GM18861 (cell line): ENCODE measurements around the gene GNS.
"Not testable (repeated sequence)": the region's sequence is repeated elsewhere in the genome, so short reads cannot be mapped to it uniquely, and the experiment has no call there.

Experiments used
- ATAC-seq: cut with Tn5 transposase; IDR thresholded peaks from one replicate; pipeline ENCODE4 v1.9.1; 2021; ENCODE audit not compliant: unreplicated experiment

The GNS gene

DNA sequence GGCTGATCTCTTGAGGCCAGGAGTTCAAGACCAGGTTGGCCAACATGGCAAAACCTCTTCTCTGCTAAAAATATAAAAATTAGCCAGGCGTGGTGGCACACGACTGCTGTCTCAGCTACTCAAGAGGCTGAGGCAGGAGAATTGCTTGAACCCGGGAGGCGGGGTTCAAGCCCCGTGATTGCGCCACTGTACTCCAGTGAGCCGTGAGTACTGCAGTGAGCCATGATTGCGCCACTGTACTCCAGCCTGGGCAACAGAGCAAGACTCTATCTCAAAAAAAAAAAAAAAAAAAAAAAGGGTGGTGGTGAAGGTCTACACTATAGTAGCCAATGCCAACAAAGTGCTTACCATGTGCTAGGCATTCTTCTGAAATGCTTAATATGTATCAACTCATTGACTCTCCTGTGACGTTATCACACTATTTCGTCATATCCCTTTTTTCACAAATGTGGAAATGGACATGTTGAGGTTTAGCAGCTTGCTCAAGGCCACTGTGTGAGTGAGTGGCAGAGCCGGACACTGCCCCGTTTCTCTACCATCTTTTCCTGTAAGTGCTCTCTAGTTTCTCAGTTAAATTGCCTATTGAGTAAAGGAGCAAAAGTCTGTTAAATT lies 59.6 kb downstream of the GNS start:
- no peak for ATAC-seq

DNA sequence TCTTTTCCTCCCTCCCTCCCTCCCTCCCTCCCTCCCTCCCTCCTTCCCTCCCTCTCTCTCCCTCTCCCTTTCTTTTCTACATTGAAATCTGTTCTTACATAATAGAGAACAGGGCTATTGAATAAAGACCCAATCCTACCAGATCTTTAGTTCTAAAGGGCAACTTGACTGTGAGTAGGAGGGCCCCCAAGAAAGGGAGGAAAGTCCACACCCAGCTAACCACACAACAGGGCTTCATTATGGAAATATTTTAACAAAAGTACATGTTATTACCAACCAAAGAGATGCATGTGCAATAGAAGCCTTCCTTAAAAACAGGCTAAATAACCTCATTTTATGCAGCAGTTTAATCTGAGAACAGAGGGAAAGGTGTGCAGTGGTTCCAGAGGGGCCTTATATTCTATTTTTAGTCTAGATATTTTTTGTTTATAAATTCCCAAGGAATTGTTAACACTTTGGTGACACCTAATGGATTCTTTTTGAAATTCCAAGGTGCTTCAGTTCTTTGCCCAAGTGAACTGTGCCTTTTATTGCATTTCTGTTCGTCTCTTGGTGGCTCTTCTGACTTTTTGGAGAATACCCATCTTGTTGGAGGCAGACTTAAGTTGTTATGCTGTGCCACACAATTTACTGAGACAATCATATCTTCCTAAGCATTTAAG lies 63.0 kb downstream of the GNS start:
- ATAC-seq: no peak

GRCh38 chr12:64695550-64695949 lies 63.7 kb downstream of the GNS start:
- ATAC-seq: no peak

GRCh38 chr12:64694130-64695040 lies 64.8 kb downstream of the GNS start:
- ATAC-seq: no peak

GRCh38 chr12:64691795-64692583 lies 67.2 kb downstream of the GNS start:
- ATAC-seq: no peak

GRCh38 chr12:64691227-64691794 lies 67.9 kb downstream of the GNS start:
- ATAC-seq: no peak

DNA sequence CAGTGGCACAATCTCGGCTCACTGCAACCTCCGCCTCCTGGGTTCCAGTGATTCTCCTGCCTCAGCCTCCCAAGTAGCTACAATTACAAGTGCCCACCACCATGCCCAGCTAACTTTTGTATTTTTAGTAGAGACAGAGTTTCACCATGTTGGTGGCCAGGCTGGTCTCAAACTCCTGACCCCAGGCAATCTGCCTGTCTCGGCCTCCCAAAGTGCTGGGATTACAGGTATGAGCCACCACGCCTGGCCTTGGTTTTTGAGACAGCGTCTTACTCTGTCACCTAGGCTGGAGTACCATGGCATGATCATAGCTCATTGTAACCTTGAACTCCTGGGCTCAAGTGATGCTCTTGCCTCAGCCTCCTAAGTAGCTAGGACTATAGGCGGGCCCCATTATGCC lies 69.0 kb downstream of the GNS start:
- ATAC-seq: not testable (repeated sequence)

DNA sequence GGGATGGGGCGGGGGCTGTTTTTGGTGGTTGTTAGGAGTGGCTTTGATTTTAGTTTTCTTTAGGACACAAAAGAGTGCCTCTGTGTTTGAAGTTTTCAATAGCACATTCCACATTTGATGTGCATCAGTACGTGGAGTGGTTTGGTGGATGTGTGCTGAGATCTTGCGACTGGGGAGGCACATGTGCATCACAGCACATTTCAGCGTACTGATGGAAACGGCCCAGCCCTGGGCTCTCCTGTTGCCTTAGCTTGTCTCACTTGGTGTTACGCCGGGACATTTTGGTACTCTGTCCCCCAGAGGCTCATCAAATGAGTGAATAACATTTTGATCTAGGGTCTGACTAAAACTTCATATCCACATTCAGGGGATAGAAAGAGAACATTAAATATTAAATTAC lies 70.5 kb downstream of the GNS start:
- no peak for ATAC-seq

DNA sequence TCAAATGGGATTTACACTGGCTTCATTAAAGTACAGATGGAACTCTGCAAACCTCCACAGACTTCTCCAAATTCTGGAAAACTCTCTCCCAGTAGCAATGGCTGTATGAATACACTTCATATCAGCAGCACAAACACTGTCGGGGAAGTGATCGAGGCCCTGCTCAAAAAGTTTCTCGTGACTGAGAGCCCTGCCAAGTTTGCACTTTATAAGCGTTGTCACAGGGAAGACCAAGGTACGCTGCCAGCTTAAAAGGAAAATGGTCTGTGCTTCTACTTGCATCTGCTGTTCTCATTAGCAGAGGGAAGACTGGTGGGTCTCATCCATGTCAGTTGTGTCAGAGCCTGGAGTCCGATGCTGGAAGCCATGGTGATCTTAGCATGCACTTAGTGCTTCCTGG lies 71.0 kb downstream of the GNS start:
- ATAC-seq: no peak

- no peak for ATAC-seq
Observed at GRCh38 chr12:64687816-64688215, 71.4 kb downstream of the GNS start.

GRCh38 chr12:64685605-64686004 lies 73.6 kb downstream of the GNS start:
- ATAC-seq: no peak

DNA sequence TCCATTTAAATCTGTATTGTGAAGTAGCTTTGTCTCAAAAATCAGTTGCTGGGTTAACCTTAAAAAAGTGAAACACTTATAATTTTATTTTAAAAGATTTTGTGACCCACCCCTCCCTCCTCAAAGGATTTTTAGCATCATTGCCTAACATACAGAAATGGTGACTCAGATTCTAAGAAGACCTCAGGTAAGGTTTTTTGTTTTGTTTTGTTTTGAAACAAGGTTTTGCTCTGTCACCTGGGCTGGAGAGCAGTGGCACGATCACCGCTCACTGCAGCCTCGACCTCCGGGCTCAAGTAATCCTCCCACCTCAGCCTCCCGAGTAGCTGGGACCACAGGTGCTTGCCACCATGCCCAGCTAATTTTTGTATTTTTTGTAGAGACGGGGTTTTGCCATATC lies 74.2 kb downstream of the GNS start:
- ATAC-seq: no peak

GRCh38 chr12:64683816-64684543 lies 75.2 kb downstream of the GNS start:
- ATAC-seq: no peak

DNA sequence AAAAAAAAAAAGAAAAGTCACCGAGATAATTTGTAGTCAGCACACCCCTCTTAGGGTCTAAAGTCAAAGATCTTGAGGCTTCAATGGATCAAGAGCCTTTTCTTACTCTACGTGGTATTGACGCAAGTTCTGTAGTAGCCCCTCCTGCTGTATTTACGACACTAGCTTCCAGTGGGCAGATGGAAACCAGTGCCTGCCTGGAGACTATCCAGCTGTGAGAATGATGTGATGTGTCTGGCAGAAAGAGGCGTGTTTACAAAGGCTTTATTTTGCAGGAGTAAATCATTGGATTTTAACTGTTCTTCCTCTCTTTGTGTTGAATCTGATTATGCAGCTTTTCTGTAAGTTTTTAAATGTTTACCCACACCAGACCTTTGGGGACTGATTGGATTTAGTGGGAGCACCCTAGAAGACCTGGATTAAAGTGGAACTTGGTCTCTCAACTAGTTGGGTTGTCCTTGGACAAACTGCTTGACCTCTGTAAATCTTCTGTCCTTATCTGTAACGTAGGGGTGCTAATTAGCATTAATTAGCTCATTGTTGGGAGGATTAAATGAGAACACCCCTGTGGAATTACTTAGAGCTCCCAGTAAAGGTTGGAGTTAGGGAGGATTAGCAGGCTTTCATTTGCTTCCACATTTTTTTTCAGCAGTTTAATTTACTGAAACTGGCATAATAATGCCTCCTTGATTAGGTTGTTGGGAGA lies 76.5 kb downstream of the GNS start:
- no peak for ATAC-seq

DNA sequence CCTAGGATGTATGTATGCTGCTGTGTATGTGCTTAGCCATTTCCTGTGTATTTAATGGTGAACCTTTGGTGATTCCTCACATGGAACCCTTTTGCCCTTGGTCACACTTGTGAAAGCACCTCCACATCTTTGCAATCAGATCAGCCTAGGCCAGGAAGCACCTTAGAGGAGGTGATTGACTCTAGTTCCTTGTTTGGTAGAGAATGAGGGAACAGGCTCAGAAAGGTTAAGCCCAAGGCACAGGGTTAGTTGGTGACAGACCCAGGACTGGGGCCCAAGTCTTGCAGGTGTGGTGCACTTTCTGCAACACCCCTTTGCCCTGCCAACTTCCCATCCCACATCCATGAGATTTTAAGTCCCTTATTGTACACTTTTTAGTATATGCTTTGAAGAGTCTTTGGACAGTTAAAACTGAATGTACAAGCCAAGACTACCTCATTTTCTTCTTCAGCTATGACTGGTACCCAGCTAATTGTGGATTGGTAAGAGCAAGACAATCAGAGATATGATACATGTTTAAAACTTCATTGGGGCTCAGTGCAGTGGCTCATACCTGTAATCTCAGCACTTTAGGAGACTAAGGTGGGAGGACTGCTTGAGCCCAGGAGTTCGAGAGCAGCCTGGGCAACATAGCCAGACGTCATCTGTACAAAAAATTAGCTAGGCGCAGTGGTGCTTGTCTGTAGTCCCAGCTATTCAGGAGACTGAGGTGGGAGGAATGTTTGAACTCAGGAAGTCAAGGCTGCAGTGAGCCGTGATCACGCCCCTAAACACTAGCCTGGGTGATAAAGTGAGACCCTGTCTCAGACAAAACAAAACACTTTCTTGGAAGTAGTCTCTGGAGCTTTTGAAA lies 77.8 kb downstream of the GNS start:
- no peak for ATAC-seq

DNA sequence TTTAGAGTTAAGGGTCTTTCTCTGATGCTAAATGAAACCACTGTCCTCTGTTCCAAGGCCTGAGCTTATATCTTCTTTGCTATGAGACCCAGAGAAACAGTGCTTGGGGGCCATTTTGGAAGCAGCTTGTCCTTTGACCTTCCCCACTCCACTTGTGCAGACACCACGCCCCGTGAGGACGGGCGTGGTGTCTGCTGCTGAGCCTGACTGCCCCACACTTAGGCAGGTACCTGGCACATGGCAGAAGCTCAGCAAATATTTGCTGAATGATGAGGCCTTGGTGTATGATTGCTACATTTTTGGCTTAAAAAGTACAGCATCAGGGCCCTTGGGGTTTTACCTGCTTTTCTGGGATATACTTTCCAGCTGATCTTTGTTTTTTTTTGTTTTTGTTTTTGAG lies 79.0 kb downstream of the GNS start:
- no peak for ATAC-seq

- ATAC-seq: no peak
Observed at GRCh38 chr12:64679487-64680001, 79.7 kb downstream of the GNS start.

DNA sequence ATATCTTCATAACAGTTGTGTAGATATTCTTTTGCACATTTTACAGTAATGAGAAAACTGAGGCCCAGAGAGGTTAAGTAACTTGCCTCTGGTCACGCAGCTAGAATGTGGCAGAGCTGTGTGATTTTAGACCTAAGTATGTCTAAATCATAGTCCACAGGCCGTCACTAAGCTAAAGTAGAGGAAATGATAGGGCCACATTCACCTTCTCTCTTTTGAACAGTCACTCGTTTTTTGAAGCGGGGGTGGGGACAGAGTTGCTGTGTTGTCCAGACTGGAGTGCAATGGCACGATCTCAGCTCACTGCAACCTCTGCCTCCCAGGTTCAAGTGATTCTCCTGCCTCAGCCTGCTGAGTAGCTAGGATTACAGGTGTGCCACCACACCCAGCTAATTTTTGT lies 80.4 kb downstream of the GNS start:
- no peak for ATAC-seq
